ENCODE data around the gene CES2.

DNA sequence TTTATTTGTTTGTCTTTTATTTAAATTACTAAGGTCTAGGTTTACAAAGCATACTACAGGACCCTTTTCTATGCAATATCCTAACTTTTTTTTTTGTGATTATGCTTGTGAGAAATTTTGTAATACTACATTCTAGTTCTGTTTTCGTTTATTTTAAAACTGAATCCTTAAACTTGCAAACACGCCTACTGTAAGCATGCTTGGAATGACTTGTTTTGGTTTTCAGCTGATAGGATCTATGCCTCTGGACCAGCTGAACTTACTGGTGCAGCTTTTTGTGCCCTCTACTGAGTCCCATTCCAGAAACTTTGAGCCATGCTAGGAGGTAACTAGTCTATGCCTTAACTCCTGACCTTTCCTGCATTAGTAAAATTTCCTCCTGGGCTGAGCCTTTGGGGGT is 49.0 kb upstream of the CES2 start:
- TF ChIP-seq, protein P1, sequence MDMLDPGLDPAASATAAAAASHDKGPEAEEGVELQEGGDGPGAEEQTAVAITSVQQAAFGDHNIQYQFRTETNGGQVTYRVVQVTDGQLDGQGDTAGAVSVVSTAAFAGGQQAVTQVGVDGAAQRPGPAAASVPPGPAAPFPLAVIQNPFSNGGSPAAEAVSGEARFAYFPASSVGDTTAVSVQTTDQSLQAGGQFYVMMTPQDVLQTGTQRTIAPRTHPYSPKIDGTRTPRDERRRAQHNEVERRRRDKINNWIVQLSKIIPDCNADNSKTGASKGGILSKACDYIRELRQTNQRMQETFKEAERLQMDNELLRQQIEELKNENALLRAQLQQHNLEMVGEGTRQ (IDR thresholded peaks at IDR 0.05; ENCODE audit: low read length): no peak
- TF ChIP-seq, protein P2, sequence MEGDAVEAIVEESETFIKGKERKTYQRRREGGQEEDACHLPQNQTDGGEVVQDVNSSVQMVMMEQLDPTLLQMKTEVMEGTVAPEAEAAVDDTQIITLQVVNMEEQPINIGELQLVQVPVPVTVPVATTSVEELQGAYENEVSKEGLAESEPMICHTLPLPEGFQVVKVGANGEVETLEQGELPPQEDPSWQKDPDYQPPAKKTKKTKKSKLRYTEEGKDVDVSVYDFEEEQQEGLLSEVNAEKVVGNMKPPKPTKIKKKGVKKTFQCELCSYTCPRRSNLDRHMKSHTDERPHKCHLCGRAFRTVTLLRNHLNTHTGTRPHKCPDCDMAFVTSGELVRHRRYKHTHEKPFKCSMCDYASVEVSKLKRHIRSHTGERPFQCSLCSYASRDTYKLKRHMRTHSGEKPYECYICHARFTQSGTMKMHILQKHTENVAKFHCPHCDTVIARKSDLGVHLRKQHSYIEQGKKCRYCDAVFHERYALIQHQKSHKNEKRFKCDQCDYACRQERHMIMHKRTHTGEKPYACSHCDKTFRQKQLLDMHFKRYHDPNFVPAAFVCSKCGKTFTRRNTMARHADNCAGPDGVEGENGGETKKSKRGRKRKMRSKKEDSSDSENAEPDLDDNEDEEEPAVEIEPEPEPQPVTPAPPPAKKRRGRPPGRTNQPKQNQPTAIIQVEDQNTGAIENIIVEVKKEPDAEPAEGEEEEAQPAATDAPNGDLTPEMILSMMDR (IDR thresholded peaks at IDR 0.05; ENCODE audit: control extremely low read depth in 1 of 3, insufficient read depth in 1 of 3, low read depth in 1 of 3, low read length in 3 of 3): no peak
- no peak for TF ChIP-seq KDM5A (IDR thresholded peaks at IDR 0.05; ENCODE audit: low read length)
- no peak for TF ChIP-seq TCF12 (IDR thresholded peaks at IDR 0.05; ENCODE audit: low read depth, low read length)
- TF ChIP-seq EP300 (IDR thresholded peaks at IDR 0.05; ENCODE audit: borderline replicate concordance in 1 of 2, low read depth in 2 of 2, low read length in 2 of 2): no peak

All from H1 (cell line).